ENCODE data around the gene ADAMTS9. TPM values are rescaled to one million over a fixed set of nuclear protein-coding genes. Genes with fewer than 3 reads are reported as not detected.

ADAMTS9 gene
- total RNA-seq, 1 donor from 2014 or later, result 15.1 TPM

DNA sequence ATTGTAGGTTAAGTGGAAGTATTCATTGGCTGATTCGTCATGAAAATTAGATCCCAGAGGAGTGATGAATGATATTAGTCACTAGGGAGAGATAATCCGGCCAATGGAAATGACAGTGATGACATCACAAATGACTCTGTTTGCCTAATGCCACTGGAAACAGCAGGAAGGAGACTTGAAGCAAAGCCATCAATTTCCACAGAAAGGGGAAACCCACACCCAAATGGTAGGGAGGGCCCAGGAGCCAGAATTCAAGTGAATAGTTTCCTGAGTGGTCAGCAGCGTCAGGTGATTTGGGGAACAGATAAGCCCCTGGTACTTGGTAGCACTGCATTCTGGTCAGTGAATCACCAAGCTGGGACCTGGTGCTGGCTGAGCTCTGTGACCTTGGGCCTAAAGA is 3.3 kb upstream of the ADAMTS9 start:
- ATAC-seq, result no peak
- intact Hi-C loops (cut with micrococcal nuclease), result no loop called here
- DNase-seq, result no peak

DNA sequence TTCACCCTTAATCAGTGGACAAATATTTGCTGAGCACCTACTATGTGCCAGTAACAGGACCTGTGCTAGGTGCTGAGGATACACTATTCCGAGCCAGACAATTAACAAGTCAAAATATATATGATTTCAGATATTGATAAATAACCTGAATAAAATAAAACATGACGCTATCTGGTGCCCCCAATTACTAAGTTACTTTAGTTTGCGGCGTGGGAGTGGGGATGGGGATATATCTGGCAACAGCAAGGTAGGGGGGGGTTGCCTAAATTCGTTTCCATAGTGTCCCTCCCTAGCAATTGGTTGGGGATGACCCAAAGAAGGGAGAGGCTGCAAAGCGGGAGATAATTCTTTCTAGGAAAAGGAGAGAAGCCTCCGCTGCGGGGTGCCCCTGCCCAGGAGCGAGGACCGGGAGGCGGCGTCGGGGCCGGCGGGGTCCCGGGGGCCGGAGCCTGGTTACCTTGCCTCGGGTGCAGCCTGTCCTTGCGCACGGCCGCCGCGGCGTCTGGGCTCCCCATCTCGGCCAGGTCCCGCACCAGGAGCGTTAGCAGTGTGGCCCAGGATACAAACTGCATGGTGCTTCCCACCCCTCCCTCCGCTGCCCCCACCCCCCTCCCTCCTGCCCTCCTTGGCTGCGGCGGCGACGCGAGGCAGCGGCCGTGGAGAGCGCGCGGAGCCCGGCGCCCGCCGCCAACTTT is 567 bp downstream of the ADAMTS9 start:
- DNase-seq, result no peak
- peak; percentile 17 for ATAC-seq
- intact Hi-C loops (cut with micrococcal nuclease), result no loop called here

DNA sequence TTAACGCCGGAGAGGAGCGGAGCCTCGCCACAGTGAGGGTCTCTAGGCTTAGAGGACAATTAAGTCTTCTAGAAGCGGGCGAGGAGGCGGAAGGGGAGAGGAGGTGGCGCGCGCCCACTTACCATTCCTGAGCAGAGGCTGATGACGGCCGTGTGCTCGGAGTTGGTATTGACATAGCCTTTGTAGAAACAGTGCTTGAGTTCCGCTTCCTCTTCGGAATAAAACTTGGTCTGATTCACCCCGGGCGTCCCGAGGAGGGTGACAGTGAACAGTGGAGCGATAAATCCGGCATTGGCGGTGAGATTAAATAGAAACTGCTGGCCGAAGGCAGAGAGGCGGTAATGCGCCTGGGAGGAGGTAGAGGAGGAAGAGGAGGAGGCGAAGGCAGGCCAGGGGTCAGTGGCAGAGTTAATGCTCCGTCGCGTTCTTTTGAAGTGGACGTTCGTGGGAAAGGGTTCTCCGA is 1.3 kb downstream of the ADAMTS9 start:
- intact Hi-C loops (cut with micrococcal nuclease), result no loop called here
- ATAC-seq, result peak; percentile 28
- no peak for DNase-seq

DNA sequence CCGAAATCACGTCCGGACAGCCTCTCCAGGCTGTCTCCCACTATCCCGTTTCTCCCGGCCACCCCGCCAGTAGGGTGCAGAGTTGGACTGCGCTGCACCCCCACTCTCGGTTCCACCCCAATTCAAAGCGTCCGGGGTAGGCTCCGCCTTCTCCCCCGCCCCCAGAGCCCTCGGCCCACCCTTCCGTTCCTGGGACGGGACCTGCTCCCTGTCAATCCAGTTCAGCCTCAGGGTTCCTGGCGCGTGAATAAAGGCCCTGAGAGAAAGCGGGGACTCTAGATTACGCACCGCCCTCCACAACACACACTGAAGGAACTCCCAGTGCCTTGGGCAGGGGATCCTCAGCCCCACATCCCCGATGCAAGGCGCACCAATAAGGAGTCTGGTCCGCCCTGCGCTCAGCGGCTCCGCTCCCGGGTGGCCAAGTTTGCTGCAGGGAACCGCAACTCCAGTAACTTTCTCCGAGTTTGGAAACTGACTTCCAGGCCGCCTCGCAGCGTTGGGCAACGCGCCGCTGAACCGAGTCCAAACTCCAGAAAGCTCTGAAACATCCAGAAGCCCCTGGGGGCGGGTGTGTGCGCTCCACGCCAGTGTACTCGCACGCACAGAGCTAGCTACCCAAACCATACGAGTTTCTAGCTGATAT is 1.9 kb downstream of the ADAMTS9 start:
- peak; percentile 91 for ATAC-seq
- DNase-seq, result peak; percentile 94
- intact Hi-C loops (cut with micrococcal nuclease), result no loop called here

DNA sequence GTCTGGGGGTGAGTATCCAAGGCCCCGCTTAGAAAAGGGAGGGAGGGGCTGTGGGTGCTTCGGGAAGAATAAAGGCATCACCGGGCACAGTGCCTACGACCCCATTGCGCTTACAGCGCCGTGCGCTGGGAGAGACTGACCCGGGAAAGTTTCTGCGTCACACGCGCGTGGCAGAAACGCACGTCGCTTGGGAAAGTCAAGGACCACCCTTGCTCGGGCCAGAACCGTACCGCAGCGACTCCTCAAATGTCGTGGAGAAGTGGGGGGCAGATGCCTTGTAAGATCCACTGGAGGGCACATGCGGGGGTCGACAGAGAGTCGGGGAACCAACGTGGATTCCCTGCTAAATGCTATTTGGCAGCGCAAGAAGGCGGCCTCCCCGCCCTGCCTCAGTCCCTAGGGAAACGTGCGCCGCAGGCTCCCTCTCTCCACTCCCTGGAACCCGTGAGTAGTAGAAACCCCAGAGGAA is 2.4 kb downstream of the ADAMTS9 start:
- DNase-seq (peak; percentile 65), ATAC-seq (peak; percentile 13)
- intact Hi-C loops (cut with micrococcal nuclease), result no loop called here

DNA sequence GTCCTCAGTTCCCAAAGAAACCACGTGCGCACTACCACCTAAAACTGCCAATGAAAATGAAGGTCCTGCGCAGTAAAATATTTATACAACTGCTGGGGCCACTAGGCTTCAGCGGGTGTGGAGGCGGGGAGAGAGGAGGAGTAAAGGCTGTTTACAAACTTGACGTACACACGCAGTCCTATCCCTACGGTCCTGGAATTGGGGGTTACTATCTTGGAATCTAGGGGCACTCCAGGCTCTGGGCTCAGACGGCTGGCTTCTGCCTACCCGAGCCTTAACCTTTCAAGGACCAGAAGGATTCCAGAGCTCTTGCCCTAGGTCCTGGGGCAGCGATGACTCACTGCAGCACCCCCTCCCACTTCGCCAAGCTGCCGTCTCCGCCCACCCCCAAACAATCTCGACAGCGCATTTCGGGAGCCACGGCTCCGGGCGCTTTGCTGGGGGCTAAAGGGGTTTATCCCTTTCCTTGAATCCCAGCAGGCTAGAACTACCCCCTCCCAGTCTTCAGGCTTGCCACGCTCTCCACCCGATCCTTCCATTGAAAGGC is 3.0 kb downstream of the ADAMTS9 start:
- peak; percentile 3 for ATAC-seq
- intact Hi-C loops (cut with micrococcal nuclease), result no loop called here
- DNase-seq, result peak; percentile 47

DNA sequence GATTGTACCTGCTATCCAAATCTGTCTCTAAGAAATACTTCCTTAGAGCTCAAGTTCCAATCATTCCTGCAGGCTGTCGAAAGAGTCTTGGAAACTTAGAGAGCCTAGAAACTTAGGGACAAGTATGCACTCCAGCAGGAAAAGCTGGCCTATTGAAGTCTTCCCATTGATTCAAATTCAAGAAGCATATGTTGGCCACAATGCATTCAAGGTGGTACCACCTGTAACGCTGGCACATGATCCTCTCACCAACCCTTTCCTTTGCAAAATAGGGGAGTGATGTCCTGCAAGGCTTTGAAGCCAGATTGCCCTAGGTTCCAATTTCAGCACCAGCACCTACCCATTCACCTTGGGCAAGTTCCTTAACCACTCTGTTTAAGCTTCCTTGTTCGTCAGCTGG is 6.0 kb downstream of the ADAMTS9 start:
- intact Hi-C loops (cut with micrococcal nuclease), result no loop called here
- no peak for ATAC-seq
- no peak for DNase-seq

DNA sequence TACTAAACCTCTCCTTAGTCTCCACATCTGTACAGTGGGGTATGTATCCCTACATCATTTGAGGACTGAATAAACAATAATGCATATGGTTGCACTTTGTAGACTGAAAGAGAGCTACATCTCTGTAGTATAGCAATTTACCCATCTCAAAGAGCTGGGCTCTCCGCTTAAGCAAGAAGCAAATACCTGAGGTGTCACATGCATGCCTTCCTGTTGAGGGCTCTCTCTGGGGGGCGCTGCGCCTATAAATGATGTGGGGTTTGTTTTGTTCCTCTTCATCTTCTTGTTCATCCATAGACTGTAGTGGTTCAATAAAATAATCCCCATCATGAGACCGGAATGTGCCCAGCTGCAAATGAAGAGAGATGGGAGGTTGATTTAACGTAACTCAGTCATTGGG is 6.8 kb downstream of the ADAMTS9 start:
- ATAC-seq (no peak), DNase-seq (no peak)
- intact Hi-C loops (cut with micrococcal nuclease), result no loop called here

DNA sequence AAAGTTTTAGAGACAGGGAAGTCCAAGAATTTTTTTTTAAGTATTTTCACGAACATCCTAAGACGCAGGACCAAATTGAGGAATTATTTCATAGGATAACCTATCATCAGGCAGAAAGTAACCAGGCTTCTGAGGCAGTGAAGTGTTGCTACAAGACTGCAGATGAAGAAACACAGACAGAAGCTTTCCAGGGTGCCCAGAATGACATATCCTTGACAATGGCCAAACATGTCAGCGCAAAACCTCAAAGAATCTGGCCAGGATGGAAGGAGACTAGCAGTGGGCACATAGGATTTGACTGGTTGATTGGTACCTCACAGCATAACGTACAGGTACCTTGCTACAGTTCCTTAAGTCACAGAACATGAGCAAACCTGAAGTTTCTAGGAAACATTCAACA is 7.5 kb downstream of the ADAMTS9 start:
- ATAC-seq (no peak), DNase-seq (no peak)
- intact Hi-C loops (cut with micrococcal nuclease), result no loop called here

DNA sequence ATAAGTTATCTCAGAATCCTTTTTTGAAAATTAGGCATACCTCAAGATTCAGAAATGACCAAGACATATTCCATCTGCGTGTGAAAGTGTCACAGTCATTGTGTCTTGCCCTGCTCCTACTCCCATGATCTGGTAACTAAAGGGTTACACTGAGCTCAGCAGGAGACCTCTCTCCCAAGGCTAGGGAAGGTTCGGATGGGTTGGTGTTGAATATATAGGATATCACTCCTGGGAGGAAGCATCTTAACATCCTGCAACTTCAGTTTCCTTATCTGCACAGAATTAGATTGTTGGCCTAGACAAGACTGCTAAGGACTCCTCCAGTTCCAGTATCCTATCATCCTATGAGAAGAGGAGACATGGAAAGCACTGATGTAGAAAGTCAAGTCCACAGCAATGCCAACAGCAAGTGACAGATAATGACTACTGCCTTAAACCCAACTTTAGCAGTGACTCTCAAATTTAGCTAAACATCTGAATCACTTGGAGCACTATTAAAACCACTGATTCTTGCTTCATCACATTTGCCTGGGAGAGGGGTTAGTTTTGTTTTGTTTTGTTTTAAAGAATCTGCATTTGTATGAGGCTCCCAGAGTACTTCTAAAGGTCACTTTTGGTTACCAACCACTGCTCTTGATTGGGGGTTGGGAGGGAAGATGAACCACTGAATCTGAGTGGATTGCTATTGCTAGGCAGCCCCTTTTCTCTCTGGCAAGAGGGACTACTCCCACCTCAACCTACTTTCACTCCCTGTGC is 9.7 kb downstream of the ADAMTS9 start:
- ATAC-seq (no peak), DNase-seq (no peak)
- intact Hi-C loops (cut with micrococcal nuclease), result no loop called here

DNA sequence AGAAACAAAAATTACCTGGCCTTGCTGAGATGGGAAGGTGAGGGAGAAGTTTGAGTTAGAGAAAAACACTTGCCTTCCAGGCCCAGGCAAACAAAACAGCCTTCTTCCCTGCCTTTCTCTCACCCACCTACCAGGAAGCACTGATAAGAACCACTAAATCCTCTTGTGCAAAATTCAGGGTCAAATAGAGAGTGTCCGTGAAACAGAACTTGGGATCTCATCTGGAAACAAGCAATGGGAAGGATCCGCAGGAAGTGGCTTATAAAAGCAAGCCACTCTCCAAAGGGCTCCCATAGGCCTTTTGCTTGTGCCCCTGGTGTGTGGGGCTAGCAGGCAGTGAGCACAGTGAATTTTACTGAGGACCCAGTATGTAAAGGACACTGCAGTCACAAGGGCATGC is 11.0 kb downstream of the ADAMTS9 start:
- intact Hi-C loops (cut with micrococcal nuclease), result no loop called here
- DNase-seq (no peak), ATAC-seq (no peak)

DNA sequence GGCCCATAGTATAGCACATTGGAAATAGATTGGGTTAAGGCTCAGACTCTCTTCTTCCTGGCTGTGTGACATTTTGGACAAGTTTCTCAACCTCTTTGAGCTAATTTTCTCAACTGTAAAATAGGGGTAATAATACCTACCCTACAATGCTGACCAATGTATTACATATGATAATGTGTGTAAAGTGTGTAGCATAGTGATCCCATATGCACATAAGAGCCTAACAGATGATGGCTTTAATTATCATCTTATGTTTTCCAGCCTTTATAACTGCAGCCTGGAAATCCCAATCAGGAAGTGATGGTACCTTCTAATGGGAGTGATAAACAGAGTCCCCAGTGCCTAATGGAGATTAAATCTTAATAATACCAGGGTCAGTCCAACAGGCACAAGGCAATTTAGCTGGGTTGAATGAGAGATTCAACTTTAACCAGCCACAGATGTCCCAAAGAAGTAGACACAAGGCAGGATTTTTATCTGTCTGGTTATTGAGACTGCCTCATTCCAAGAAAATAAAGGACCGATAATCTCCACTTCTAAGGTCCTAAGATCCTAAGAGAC is 12.0 kb downstream of the ADAMTS9 start:
- intact Hi-C loops (cut with micrococcal nuclease), result no loop called here
- DNase-seq (no peak), ATAC-seq (no peak)

DNA sequence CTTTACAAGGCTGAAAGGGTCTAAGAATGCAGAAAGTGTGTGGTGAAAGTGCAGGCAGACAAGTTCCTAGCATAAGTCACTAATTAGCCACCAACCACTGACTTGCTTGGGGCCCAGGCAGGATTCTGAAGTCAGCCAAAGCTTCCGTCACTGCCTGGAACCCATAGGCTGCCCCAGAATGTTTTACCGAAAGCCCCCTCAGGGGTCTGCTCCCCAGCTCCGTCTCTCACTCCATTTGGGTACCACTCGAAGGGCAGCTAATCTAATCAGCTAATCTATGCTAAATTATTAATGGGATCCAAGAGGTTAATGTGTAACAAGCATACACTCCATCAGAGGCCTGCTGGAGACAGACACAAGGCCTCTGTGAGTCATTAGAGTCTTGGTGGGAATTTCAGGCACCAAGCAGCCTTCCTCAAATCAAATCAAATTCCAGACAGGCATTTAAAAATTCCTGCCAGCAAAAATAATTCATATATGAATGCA is 13.2 kb downstream of the ADAMTS9 start:
- no peak for DNase-seq
- ATAC-seq, result no peak
- intact Hi-C loops (cut with micrococcal nuclease), result no loop called here

DNA sequence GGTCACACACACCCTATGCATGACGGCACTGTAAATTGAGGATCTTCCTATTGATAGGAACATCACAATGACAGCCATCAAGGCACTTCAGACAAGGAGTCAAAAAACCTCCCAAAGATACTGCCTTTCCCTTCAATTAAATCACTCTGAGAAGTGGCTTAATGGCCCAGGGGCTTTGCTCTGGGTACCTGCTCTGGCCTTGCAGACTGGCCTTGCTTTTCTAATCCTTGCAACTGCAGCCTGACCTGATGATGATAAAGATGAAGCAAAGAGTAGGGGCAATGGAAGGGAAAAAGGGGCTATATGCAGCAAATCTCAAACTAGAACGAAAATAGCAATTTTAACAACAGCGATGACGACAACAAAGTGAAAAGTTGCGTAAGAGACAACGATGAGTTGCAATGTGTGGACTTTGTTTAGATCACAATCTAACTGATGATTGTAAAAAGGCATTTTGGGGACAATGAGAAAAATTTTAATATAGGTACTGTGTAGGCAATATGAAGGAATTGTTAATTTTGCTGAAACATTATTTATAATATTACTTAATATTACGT is 14.6 kb downstream of the ADAMTS9 start:
- DNase-seq, result no peak
- intact Hi-C loops (cut with micrococcal nuclease), result no loop called here
- no peak for ATAC-seq

DNA sequence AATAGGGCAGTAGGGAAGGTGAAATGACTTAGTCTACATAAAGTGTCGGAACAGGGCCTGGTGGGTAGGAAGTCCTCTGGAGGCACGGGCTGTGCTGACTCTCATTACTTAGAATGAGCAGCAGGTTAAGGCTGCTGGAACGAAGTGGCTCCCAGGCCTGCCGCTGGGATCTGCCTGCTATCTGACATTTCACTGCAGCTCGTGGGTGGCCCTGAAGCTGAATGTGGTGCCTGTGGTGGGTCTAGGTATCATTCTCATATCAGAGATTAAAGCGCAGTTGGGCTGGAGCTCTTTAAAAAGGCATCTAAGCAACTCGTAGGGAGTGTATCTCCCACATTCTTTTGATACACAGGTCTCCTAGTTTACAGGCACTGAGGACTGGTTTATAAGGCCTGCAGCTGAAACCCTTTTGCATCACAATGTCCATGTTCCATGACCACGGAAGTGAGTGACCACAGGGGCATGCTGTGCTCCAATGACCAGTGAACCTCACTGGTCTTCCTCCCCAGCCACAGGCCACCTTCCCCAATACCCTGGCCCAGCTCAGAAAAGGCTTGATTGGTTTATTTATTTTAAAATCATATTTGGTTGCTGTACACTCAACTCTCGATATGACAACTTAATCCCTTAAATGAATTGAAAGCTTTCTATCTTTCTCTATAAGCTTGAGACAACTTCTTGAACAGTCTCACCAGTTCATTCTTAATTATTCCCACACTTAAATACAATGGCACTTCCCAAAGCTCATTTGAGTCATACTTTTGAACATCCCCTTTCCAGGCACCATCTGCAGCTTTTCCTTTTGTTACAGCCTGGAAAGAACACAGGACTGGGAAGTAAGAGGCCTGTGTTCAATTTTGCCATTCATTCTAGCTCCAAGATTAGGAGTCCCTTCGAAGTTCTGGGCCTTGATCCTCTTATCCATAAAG is 19.0 kb downstream of the ADAMTS9 start:
- ATAC-seq (peak; percentile 20), DNase-seq (no peak)
- intact Hi-C loops (cut with micrococcal nuclease), result no loop called here

DNA sequence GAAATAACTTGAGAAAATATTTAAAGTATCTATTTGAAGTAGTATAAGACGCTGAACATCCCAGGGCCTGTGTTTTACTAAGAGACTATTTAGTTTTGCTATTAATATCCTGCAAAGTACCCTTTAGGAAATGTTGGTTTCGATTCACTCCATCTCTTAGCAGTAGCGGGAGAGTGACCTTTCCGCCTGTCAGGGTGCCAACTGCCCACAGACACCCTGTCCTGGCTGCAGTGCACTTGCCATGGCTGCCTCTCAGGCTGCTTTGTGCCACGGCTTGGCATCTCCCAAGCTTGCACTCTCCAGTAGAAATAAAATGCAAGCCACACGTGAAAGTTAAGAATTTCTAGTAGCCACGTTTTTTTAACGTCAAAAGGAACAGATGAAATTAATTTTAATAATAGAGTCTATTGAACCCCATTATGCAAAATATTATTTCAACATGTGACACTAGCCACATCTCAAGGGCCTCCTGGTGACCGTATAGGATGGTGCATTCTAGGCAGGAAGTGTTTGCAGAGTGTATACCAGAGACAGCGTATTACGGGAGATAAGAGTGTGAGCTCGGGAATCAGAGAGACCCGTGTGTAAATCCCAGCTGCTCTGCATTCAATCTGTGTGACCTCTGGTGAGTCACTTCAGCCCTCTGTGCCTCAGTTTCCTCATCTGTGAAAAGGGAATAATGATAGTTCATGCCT is 19.8 kb downstream of the ADAMTS9 start:
- intact Hi-C loops (cut with micrococcal nuclease), result no loop called here
- ATAC-seq (peak; percentile 93), DNase-seq (peak; percentile 75)

DNA sequence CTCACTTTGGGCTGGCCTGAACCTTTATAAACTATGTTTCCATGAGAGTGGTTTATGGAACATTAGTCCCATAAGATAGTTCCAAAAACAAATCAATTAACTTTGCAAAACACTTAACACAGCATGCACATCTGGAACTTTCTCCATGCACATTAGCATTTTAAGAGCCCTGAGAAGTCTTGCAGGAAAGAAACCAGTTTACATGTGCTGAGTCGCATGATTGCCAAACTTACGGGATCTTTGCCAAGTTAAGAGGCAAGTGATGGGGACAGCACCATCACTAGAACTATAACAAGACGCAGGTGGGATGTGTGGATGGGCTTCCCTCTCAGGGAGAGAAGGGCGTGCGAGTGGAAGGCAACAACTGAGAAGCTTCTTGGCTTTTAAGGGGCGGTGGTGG is 20.7 kb downstream of the ADAMTS9 start:
- DNase-seq, result no peak
- intact Hi-C loops (cut with micrococcal nuclease), result no loop called here
- ATAC-seq, result no peak

DNA sequence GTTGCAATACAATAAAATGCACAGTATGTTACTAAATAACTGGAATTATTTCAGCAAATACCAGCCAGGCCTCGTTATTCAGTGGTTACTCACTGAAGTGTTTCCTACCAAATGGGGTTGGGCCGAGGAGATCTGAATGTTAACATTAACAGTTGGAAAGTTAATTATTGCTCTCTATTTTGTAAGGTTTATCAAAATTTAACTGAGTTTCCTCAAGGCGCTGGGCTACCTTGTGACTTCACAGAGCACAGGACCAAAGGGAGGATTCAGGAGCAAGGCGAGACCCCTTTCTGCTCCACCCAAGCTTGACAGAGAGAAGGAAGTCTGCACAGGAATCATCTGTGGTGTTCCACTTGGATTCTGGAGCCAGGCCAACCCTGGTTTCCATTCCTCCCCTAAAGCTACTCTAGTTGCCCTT is 21.6 kb downstream of the ADAMTS9 start:
- ATAC-seq (peak; percentile 20), DNase-seq (no peak)
- intact Hi-C loops (cut with micrococcal nuclease), result no loop called here

Measured in left ventricle myocardium superior (tissue), 1 donor.